Liver (tissue), 3 donors: ENCODE results near the gene MAPK11.

Source experiments
- EGR1 ChIP-seq, 2 donors: IDR thresholded peaks; 2 replicates each; pipeline ENCODE4 v1.6.1; 2016 to 2018; ENCODE audit warnings: antibody characterized with exemption in 2 of 2, low read depth in 2 of 2
- FOXA1 ChIP-seq: IDR thresholded peaks from 2 replicates; pipeline ENCODE4 v1.6.1; 2016; ENCODE audit warnings: antibody characterized with exemption
- GABPA ChIP-seq, 2 donors: IDR thresholded peaks in 1 of 2; conservative IDR thresholded peaks in 1 of 2; 2 replicates each; pipeline ENCODE4 v1.6.1; 2016; ENCODE audit warnings: antibody characterized with exemption in 2 of 2, mild to moderate bottlenecking in 1 of 2, moderate library complexity in 1 of 2
- HNF4A ChIP-seq, 2 donors: conservative IDR thresholded peaks; 2 replicates each; pipeline ENCODE4 v1.6.1; 2016; ENCODE audit warnings: antibody characterized with exemption in 2 of 2, mild to moderate bottlenecking in 2 of 2
- HNF4G ChIP-seq: IDR thresholded peaks from 2 replicates; pipeline ENCODE4 v1.6.1; 2016; ENCODE audit warnings: antibody characterized with exemption
- JUND ChIP-seq, 2 donors: IDR thresholded peaks; 2 replicates each; pipeline ENCODE4 v1.6.1; 2016; ENCODE audit warnings: antibody characterized with exemption in 2 of 2
- RAD21 ChIP-seq, 2 donors: IDR thresholded peaks; 2 replicates each; pipeline ENCODE4 v1.6.1; 2016; ENCODE audit warnings: antibody characterized with exemption in 2 of 2, mild to moderate bottlenecking in 2 of 2
- RXRA ChIP-seq, 2 donors: IDR thresholded peaks; 2 replicates each; pipeline ENCODE4 v1.6.1; 2017 to 2018; ENCODE audit warnings: antibody characterized with exemption in 2 of 2, mild to moderate bottlenecking in 1 of 2
- SP1 ChIP-seq: IDR thresholded peaks from 2 replicates; pipeline ENCODE4 v1.6.1; 2018; ENCODE audit warnings: antibody characterized with exemption, mild to moderate bottlenecking
- TAF1 ChIP-seq: conservative IDR thresholded peaks from 2 replicates; pipeline ENCODE4 v1.6.1; 2016; ENCODE audit warnings: antibody characterized with exemption, mild to moderate bottlenecking
- YY1 ChIP-seq: IDR thresholded peaks from 2 replicates; pipeline ENCODE4 v1.6.1; 2016; ENCODE audit warnings: antibody characterized with exemption, mild to moderate bottlenecking
- TF ChIP-seq, protein P1 (sequence below): fragments of 150-350 bp; IDR thresholded peaks from 2 replicates; pipeline ENCODE4 v1.5.1; 2017; ENCODE audit warnings: improper control_type of control experiment, low read depth, low read length; ENCODE audit not compliant: missing input control
- TF ChIP-seq, protein P2 (sequence below): IDR thresholded peaks from 2 replicates; pipeline ENCODE4 v1.6.1; 2016; ENCODE audit warnings: antibody characterized with exemption, mild to moderate bottlenecking
- TF ChIP-seq, protein P3 (sequence below): IDR thresholded peaks from 2 replicates; pipeline ENCODE4 v1.6.1; 2016; ENCODE audit warnings: antibody characterized with exemption
- donor health status: healthy.
- donor health status: healthy.

DNA sequence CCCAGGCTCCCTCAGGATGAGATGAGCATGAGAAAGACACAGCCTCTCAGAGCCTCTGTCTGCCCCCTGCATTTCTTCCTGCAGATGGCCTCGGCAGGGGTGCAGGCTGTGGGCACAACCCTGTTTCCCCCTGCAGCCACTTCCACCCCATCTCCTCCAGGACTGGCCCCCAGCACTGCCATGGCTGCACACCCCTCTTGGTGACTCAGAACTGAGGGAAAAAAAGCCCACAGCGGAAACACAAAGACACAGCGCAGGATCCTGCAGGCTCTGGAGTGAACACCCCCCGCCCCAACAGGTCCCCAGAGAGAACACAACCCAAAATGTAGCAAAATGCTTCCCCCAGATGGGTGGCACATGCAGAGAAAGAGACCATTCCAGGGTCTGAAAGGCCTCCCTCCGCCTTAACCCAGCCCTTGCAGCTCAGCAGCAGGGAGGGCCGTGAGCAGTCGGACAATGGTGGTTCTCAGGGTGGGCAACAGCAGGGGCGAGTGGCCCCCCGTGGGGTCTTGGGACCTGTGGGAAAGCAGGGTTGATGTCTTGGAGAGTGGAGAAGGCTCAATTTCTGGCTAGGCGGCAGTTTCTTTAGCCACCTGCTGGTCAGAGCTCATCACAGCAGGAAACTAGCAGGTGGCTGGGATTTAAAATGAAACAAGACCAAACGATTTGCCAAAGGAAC is 33.3 kb downstream of the MAPK11 start:
- TF ChIP-seq, protein P1, sequence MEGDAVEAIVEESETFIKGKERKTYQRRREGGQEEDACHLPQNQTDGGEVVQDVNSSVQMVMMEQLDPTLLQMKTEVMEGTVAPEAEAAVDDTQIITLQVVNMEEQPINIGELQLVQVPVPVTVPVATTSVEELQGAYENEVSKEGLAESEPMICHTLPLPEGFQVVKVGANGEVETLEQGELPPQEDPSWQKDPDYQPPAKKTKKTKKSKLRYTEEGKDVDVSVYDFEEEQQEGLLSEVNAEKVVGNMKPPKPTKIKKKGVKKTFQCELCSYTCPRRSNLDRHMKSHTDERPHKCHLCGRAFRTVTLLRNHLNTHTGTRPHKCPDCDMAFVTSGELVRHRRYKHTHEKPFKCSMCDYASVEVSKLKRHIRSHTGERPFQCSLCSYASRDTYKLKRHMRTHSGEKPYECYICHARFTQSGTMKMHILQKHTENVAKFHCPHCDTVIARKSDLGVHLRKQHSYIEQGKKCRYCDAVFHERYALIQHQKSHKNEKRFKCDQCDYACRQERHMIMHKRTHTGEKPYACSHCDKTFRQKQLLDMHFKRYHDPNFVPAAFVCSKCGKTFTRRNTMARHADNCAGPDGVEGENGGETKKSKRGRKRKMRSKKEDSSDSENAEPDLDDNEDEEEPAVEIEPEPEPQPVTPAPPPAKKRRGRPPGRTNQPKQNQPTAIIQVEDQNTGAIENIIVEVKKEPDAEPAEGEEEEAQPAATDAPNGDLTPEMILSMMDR: peak; percentile 43
- TF ChIP-seq YY1: no peak
- TF ChIP-seq RAD21 (IDR thresholded peaks at IDR 0.05): peak in 1 of 2 donors; percentile 74
- TF ChIP-seq, protein P2, sequence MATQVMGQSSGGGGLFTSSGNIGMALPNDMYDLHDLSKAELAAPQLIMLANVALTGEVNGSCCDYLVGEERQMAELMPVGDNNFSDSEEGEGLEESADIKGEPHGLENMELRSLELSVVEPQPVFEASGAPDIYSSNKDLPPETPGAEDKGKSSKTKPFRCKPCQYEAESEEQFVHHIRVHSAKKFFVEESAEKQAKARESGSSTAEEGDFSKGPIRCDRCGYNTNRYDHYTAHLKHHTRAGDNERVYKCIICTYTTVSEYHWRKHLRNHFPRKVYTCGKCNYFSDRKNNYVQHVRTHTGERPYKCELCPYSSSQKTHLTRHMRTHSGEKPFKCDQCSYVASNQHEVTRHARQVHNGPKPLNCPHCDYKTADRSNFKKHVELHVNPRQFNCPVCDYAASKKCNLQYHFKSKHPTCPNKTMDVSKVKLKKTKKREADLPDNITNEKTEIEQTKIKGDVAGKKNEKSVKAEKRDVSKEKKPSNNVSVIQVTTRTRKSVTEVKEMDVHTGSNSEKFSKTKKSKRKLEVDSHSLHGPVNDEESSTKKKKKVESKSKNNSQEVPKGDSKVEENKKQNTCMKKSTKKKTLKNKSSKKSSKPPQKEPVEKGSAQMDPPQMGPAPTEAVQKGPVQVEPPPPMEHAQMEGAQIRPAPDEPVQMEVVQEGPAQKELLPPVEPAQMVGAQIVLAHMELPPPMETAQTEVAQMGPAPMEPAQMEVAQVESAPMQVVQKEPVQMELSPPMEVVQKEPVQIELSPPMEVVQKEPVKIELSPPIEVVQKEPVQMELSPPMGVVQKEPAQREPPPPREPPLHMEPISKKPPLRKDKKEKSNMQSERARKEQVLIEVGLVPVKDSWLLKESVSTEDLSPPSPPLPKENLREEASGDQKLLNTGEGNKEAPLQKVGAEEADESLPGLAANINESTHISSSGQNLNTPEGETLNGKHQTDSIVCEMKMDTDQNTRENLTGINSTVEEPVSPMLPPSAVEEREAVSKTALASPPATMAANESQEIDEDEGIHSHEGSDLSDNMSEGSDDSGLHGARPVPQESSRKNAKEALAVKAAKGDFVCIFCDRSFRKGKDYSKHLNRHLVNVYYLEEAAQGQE: no peak
- TF ChIP-seq EGR1 (IDR thresholded peaks at IDR 0.05; ENCODE audit: low read depth in 2 of 2): no peak
- no peak for TF ChIP-seq GABPA (IDR thresholded peaks at IDR 0.05 in 1 of 2, conservative IDR thresholded peaks at IDR 0.05 in 1 of 2)
- no peak for TF ChIP-seq JUND (IDR thresholded peaks at IDR 0.05)
- no peak for TF ChIP-seq HNF4G
- TF ChIP-seq TAF1: no peak
- TF ChIP-seq, protein P3, sequence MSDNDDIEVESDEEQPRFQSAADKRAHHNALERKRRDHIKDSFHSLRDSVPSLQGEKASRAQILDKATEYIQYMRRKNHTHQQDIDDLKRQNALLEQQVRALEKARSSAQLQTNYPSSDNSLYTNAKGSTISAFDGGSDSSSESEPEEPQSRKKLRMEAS: no peak
- TF ChIP-seq HNF4A (conservative IDR thresholded peaks at IDR 0.05): no peak
- TF ChIP-seq FOXA1: no peak
- no peak for TF ChIP-seq SP1
- no peak for TF ChIP-seq RXRA (IDR thresholded peaks at IDR 0.05)
